NOMO-1 treated with dmso at 0.1 percent for 144 hours (cell line): Measurements from ENCODE around the gene GJD3.
A peak's percentile ranks its signal among the peaks of the same experiment; 100 is the strongest.

Experiments used
- DNase-seq: peaks from one replicate; lab custom pipeline; 2025; ENCODE audit not compliant: unreplicated experiment; lab: John Stamatoyannopoulos, UW

The GJD3 gene

GRCh38 chr17:40342504-40343218 is 21.9 kb downstream of the GJD3 start:
- DNase-seq, result no peak

- DNase-seq, result no peak
These were observed 22.6 kb downstream of the GJD3 start for GRCh38 chr17:40341808-40342503.

GRCh38 chr17:40340880-40341807 is 23.4 kb downstream of the GJD3 start:
- peak; percentile 74 for DNase-seq

- DNase-seq, result no peak
These were observed 24.2 kb downstream of the GJD3 start for GRCh38 chr17:40340327-40340726.

GRCh38 chr17:40338941-40339649 is 25.4 kb downstream of the GJD3 start:
- DNase-seq, result no peak

- no peak for DNase-seq
These were observed 26.5 kb downstream of the GJD3 start for GRCh38 chr17:40338058-40338457.

GRCh38 chr17:40337351-40337750 is 27.2 kb downstream of the GJD3 start:
- DNase-seq, result no peak

- DNase-seq, result no peak
These were observed 28.9 kb downstream of the GJD3 start for GRCh38 chr17:40335620-40336019.

GRCh38 chr17:40333781-40334448 is 30.6 kb downstream of the GJD3 start:
- peak; percentile 65 for DNase-seq

GRCh38 chr17:40331743-40332641 is 32.5 kb downstream of the GJD3 start:
- DNase-seq, result no peak

GRCh38 chr17:40330850-40331470 is 33.6 kb downstream of the GJD3 start:
- no peak for DNase-seq

- DNase-seq, result peak; percentile 79
These were observed 34.4 kb downstream of the GJD3 start for GRCh38 chr17:40329839-40330794.

GRCh38 chr17:40328386-40328766 is 36.2 kb downstream of the GJD3 start:
- no peak for DNase-seq

GRCh38 chr17:40327735-40328385 is 36.7 kb downstream of the GJD3 start:
- DNase-seq, result no peak

GRCh38 chr17:40327244-40327729 is 37.2 kb downstream of the GJD3 start:
- DNase-seq, result no peak

GRCh38 chr17:40326832-40327199 is 37.7 kb downstream of the GJD3 start:
- no peak for DNase-seq
